Fibroblast of lung (primary cell): Measurements from ENCODE around the gene MRC1.

ENCODE experiments used
- EZH2 ChIP-seq: IDR thresholded peaks from 2 replicates; pipeline ENCODE4 v1.5.1; 2012; ENCODE audit warnings: low read length, control low read depth, mild to moderate bottlenecking; ENCODE audit errors: missing control alignments
- TF ChIP-seq, protein P1 (sequence below), 2 donors: IDR thresholded peaks in 1 of 2; conservative IDR thresholded peaks in 1 of 2; 1 replicate in 1 of 2; 2 replicates in 1 of 2; pipeline ENCODE4 v1.5.1; 2011 to 2012; ENCODE audit warnings: low read length in 2 of 2, control low read depth in 1 of 2, inconsistent platforms in 1 of 2, low read depth in 1 of 2, mild to moderate bottlenecking in 1 of 2

DNA sequence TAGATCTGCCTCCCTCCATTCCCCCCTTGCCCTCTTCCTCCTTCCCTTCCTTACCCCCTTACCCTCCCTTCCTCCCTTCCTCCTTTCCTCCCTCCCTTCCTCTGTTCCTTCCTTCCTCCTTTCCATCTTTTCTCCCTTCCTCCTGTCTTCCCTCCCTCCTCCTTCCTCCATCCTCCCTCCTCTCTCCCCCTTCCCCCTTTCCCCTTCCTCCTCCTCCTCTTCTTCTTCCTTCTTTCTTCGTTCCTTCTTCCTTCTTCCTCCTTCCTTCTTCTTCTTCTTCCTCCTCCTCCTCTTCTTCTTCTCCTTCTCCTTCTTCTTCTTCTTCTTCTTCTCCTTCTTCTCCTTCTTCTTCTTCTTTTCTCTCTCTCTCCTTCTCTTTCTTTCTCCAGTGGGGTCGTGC is 57.9 kb downstream of the MRC1 start:
- TF ChIP-seq, protein P1, sequence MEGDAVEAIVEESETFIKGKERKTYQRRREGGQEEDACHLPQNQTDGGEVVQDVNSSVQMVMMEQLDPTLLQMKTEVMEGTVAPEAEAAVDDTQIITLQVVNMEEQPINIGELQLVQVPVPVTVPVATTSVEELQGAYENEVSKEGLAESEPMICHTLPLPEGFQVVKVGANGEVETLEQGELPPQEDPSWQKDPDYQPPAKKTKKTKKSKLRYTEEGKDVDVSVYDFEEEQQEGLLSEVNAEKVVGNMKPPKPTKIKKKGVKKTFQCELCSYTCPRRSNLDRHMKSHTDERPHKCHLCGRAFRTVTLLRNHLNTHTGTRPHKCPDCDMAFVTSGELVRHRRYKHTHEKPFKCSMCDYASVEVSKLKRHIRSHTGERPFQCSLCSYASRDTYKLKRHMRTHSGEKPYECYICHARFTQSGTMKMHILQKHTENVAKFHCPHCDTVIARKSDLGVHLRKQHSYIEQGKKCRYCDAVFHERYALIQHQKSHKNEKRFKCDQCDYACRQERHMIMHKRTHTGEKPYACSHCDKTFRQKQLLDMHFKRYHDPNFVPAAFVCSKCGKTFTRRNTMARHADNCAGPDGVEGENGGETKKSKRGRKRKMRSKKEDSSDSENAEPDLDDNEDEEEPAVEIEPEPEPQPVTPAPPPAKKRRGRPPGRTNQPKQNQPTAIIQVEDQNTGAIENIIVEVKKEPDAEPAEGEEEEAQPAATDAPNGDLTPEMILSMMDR (conservative IDR thresholded peaks at IDR 0.05 in 1 of 2, IDR thresholded peaks at IDR 0.05 in 1 of 2; ENCODE audit: low read depth in 1 of 2, low read length in 2 of 2) = no peak
- no peak for TF ChIP-seq EZH2
